Right renal pelvis (tissue), 4 donors: Measurements from ENCODE around the gene ZNF619. TPM values are rescaled to one million over a fixed set of nuclear protein-coding genes. Genes with fewer than 3 reads are reported as not detected.
A peak's percentile ranks its signal among the peaks of the same experiment; 100 is the strongest.
"Not testable (repeated sequence)": the region's sequence is repeated elsewhere in the genome, so short reads cannot be mapped to it uniquely, and the experiment has no call there.

Experiments
- DNase-seq, 4 donors: peaks; one replicate each; pipeline ENCODE4 v3.0.0-alpha.2; 2013; ENCODE audit warnings: low read depth in 4 of 4, low spot score in 3 of 4, missing footprints in 1 of 4
- polyA plus RNA-seq, 4 donors: library from polyadenylated mRNA; unstranded; fragments of 120-200 nt; gene quantifications; one replicate each; pipeline ENCODE4 v1.2.1, GENCODE V29; 2013; ENCODE audit not compliant: insufficient read length in 4 of 4

Gene ZNF619
- 1 to 10 TPM; 6.2 to 8.4 (median 7.4) TPM for polyA plus RNA-seq

DNA sequence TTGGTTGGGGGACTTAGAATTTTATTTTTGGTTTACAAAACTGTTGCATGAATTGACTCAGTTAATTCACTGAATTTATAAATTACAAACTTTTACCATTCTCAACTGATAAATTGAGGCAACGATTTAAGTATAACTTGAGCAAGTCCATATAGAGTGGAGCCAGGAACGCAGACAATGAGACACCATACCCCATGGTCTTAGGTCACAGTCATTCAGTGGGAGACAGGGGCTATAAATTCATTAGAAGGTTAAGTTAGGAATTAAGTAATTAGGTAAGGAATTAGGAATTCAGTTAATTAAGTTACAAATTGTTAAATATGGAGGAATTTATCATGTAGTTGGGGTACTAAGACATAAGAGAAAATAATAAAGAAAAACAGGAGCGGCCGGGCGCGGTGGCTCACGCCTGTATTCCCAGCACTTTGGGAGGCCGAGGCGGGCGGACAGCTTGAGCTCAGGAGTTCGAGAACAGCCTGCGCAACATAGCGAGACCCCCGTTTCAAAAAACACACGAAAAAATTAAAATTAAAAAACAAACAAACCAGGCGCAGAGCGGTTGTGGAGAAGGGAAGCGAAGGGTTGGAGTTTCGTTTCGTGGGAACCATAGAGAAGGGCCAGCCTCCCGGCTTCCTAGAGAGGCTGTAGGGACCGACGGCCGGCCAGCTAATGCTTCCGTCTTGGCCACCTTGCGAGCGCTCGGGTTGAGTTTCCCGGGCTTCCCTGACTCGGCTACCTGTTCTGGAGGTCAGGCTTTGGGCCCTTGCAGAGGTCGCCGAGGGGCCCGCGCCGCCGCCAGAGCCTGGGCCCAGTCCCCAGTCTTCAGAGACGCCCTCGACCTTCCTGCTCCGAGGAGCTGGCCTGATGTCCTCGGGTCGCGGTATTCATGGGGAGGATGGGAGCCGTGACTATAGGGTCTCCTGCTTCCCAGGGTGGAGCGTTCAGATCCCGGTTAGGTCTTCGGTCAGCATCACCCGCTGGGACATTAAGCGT lies at the start of gene ZNF619:
TSS of gene ZNF619 (plus strand) at position 645 of the 993 bp plus-strand sequence. CDS start 858 bp downstream, outside the sequence.
- DNase-seq = peak in 3 of 4 donors; percentile 56 to 59 (median 57)

- DNase-seq = no peak
These were observed 44.1 kb upstream of the ZNF619 start for GRCh38 chr3:40432793-40433192.

GRCh38 chr3:40437889-40438288 lies 39.0 kb upstream of the ZNF619 start:
- DNase-seq = no peak

- no peak for DNase-seq
These were observed 31.9 kb upstream of the ZNF619 start for GRCh38 chr3:40445062-40445461.

DNA sequence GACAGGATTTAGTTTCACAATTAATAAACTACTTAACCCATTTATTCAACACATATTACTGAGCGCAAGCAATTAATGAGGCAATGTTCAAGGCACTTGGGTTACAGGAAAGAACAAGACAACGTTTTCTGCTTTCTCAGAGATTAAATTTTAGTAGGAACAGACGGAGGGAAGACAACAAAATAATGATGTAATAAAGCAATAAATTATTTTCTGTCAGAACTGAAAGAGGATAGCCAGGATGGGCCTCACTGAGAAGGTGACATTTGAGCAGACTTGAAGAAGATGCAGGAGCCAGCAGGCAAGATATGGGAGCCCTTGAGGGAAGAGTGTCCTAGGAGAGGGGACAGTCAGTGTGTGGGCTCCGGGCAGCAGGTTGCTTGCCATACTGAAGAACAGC lies 31.0 kb upstream of the ZNF619 start:
- no peak for DNase-seq

GRCh38 chr3:40450438-40450837 lies 26.5 kb upstream of the ZNF619 start:
- DNase-seq = no peak

DNA sequence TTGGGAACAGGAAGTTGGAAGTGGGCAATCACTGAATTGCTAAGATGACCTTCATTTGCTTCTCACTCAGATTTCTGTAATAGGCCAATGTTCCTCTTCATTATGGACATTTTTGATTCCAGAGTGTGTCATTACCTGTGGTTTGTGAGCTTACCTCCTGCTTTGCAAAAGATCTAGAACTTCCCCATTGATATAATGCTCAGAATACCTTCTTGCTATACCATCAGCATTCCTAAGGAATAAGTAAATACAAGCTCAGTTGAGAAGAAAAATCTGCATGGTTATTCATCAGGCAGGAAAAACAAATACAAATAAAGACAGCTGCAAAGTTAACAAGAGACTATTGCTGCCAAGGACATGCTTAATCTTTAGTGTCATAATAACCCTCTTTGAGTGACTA lies 25.4 kb upstream of the ZNF619 start:
- no peak for DNase-seq

- no peak for DNase-seq
These were observed 24.9 kb upstream of the ZNF619 start for GRCh38 chr3:40452057-40452456.

DNA sequence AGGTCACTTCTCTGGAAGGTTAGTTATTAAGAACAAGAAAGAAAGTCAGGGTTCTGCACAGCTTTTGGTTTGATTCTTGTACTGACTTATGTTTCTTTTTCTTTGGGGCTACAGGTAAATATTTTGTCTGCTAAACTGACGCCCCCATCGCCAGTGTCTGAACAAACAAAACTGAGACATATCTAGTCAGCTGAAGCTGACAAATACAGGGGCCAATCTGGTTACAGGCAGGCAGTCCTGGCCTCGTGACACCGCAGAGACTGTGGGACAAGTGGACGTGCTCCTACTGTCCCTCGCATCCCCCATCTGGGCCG lies 24.4 kb upstream of the ZNF619 start:
- DNase-seq = no peak

- DNase-seq = peak; percentile 89 to 97 (median 96)
These were observed 23.8 kb upstream of the ZNF619 start for GRCh38 chr3:40452876-40453730.

GRCh38 chr3:40453933-40454332 lies 23.0 kb upstream of the ZNF619 start:
- no peak for DNase-seq

GRCh38 chr3:40455328-40455727 lies 21.6 kb upstream of the ZNF619 start:
- no peak for DNase-seq

DNA sequence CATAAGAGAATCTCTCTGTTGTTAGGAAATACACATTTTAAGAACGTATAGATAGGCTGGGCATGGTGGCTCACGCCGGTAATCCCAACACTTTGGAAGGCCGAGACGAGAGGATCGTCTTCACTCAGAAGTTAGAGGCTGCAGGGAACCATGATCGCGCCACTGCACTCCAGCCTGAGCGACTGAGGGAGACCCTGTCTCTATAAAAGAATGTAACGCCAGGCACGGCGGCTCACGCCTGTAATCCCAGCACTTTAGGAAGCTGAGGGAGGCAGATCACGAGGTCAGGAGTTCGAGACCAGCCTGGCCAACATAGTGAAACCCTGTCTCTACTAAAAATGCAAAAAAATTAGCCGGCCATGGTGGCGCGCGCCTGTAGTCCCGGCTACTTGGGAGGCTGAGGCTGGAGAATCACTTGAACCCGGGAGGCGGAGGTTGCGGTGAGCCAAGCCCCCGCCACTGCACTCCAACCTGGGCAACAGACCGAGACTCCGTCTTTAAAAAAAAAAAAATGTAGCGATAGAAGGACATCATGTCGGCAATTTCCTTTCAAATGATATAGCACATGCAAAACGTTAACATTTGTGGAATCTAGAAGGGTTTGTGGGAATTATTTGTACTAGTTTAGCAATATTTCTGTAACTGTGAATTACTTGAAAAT lies 20.5 kb upstream of the ZNF619 start:
- no peak for DNase-seq

- peak; percentile 89 to 92 (median 91) for DNase-seq
These were observed 19.7 kb upstream of the ZNF619 start, which contains the start of gene RPL14 for GRCh38 chr3:40456940-40457823. TSS of gene RPL14 (plus strand) at chr3:40457339. CDS start at chr3:40457472, 133 bp downstream.

GRCh38 chr3:40458473-40458872 lies 18.4 kb upstream of the ZNF619 start:
- no peak for DNase-seq

DNA sequence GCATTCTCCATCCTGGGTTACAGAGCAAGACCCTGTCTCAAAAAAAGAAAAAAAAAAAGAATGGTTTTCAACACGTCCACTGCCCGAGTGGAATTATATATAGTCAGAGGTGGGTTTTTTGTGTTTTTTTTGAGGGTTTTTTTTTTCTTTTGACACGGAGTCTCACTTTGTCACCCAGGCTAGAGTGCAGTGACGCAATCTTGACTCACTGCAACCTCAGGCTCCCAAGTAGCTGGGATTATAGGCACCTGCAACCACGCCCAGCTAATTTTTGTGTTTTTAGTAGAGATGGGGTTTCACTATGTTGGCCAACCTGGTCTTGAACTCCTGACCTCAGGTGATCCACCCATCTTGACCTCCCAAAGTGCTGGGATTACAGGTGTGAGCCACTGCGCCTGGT lies 16.4 kb upstream of the ZNF619 start:
- not testable (repeated sequence) for DNase-seq

GRCh38 chr3:40461161-40461560 lies 15.8 kb upstream of the ZNF619 start:
- no peak for DNase-seq

DNA sequence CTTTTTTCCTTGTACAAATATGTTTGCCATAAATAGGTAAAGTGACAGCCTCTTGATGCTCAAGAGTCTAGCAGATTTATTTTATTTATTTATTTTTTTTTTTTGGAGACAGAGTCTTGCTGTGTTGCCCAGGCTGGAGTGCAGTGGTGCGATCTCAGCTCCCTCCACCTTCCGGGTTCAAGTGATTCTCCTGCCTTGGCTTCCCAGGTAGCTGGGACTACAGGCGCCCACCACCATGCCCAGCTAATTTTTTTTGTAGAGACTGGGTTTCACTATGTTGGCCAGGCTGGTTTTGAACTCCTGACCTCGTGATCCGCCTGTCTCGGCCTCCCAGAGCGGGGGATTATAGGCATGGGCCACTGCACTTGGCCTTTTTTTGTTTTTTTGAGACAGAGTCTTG lies 14.1 kb upstream of the ZNF619 start:
- DNase-seq = not testable (repeated sequence)

GRCh38 chr3:40463579-40463978 lies 13.3 kb upstream of the ZNF619 start:
- DNase-seq = no peak
